ENCODE results near the gene PIKFYVE.
"Not testable (repeated sequence)": the region's sequence is repeated elsewhere in the genome, so short reads cannot be mapped to it uniquely, and the experiment has no call there.

Gene PIKFYVE

DNA sequence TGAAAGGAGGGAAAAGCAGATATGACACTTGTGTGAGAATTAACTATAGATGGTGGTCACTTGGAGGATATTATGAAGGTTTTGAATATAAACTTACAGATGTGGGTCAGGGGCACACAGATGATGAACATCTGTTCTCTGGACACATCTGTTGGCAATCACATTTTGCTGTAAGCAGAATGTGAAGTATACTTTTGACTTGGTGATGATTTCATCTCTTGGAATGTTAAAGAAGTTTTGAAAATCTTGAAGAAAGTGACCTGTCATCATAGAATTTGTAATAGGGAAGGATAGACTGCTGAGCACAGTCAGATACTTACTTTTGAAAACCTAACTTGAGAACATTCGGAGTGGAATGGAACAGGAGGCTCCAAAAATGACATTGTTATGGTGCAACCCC lies 40.2 kb downstream of the PIKFYVE start:
- no peak for DNase-seq

DNA sequence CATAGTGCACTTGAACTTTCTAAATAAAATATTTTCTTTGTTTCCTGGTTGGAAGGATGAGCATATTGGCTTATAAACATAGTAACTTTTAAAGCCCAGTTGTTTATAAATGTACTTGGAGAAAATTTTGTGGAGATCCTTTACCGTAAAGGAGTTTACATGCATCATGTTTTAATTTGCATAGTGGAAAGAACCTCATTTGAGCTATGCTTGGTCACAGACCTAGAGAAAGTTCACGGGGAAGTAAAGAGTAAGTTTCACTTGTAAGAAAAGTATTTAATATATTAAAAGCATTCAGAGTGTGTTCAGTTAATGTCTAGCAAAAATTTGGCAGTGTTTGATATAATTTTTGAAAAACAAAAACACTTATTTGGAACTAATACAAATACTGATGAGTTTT lies 45.3 kb downstream of the PIKFYVE start:
- no peak for DNase-seq

DNA sequence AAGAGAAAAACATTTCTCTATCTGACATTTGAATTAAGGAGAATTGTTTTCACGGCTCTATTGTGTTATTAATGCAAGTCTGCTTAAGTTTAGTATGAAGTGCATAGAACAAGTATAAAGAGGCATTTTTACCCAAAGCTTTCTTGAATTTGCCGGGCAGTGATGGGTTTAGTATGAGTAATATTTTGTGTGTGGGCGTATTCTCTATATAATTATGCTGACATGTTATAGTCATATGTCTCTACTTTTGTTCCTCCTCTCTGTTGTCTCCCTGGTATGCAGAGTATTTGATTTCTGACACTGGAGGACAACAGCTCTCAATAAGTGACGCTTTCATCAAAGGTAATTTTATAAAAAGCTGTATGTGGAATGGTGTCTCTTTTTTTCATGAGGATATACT lies 45.9 kb downstream of the PIKFYVE start:
- DNase-seq = no peak

DNA sequence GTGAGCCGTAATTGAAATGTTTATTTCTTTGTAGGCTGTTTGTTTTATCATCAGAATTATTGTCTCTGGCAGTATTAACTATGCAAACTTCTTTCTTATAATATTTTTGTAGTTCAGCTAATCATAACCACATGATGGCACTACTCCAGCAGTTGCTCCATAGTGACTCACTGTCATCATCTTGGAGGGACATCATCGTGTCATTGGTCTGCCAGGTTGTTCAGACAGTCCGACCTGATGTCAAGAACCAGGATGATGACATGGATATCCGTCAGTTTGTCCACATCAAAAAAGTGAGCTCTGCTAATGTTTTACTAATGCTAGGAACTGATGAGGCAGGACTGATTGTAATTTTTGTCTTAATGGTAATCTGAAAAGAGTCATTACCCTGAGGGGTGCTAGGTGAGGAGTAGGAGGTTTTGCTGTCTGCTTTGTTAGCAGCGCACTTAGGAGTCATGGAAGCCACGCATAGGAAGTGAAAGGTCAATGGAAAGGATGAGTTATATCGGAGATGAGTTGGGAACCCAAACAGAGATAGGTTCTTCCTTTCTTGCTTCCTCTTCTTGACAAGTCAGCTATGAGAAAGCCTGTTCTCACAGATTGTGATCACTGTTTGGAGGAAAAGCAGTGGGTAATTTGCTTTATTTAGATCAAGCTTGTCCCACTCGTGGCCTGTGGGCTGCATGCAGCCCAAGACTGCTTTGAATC lies 49.2 kb downstream of the PIKFYVE start:
- DNase-seq = no peak

DNA sequence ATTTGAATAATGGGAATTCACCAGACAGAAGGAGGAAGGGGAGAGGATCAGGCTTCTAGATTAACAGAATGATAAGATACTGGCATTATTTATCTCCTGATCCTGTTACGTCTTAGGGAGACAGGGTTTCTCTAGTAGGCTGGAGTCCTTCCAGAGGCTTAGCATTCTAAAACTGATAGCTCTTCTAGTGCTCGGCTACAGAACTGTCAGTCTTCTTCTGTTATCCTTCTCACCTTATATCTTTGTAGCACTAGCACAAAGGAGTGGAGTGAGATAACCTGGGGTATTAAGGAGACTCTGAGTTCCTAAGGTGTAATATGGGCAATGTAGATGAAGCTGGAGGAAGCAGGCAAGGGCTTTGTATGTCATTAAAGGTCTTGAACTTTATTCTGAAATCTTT lies 52.1 kb downstream of the PIKFYVE start:
- DNase-seq = no peak

- DNase-seq = no peak
Observed at GRCh38 chr2:208319391-208319790, 53.3 kb downstream of the PIKFYVE start.

GRCh38 chr2:208320686-208321085 lies 54.6 kb downstream of the PIKFYVE start:
- no peak for DNase-seq

DNA sequence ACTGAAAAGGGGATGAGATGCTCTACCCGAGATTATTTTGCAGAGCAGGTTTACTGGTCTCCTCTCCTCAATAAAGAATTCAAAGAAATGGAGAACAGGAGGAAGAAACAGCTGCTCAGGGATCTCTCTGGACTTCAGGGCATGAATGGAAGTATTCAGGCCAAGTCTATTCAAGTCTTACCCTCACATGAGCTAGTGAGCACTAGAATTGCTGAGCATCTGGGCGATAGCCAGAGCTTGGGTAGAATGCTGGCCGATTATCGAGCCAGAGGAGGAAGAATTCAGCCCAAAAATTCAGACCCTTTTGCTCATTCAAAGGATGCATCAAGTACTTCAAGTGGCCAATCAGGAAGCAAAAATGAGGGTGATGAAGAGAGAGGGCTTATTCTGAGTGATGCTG lies 60.0 kb downstream of the PIKFYVE start:
- DNase-seq = no peak

DNA sequence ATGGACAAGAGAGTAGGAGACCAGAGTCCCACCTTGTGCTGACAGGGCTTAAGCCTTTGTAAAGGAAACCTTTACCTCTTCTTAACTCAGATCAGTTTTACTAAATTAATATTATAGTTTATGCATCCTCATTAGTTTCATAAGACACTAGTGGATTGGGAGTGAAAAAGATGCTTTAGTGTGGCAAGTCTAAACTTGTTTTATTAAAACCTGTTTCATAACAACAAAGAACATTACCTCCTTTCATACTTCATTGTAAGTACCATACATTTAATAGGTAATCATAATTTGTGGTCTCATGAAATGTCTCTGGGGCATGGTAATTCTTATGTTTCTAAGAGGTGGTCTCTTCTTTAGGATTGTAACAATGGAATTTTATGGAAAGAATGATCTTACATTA lies 63.4 kb downstream of the PIKFYVE start:
- DNase-seq = no peak

DNA sequence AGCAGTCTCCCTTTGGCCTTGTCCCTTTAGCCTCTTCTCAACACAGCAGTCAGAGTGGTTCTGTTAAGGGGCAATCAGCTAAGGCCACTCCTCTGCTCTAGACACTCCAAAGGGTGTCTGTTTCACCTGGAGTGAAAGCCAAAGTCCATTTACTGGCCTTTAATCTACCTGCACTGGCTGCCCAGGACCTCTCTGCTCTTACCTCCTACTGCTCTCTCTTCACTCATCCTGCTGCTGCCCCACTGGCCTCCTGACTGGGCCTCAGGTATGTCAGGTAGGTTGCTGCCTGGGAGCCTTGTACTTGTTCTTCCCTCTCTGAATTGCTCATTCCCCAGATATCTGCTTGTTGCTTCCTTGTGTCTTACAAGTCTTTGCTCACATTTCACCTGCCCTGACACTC lies 68.2 kb downstream of the PIKFYVE start:
- DNase-seq = no peak

- no peak for DNase-seq
Observed at GRCh38 chr2:208346756-208347155, 80.7 kb downstream of the PIKFYVE start.

DNA sequence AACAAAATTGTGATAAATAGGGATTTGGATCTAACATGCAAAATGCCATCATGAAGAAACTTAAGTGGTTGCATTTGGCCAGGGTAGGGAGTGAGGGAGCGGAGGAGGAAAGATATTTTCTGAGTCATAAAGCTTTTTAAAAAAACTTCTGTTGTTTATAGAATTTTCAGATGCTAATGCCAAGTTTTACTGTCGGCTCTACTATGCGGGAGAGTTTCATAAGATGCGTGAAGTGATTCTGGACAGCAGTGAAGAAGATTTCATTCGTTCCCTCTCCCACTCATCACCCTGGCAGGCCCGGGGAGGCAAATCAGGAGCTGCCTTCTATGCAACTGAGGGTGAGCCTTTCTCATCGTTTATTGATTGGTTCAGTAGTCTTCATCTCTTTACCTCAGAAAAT lies 84.6 kb downstream of the PIKFYVE start:
- DNase-seq = no peak

- no peak for DNase-seq
Observed at GRCh38 chr2:208352644-208353567, 86.9 kb downstream of the PIKFYVE start.

DNA sequence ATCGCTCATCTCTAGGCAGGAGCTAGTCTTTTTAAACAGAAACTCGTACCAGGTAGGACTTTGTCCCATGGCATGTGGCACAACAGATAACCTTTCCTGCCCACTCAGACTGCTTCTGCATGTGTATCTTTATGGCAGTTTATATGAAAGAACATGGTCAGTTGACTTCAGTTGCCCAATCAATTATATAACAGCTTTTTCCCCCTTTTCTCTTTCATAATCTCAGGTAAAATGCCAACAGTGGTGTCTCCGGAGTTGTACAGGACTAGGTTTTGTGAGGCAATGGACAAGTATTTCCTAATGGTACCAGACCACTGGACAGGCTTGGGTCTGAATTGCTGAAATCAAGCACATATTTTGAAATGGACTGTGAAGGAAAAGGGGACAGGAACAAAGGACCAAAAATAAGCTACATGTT lies 88.9 kb downstream of the PIKFYVE start:
- DNase-seq = no peak

GRCh38 chr2:208356420-208356819 lies 90.4 kb downstream of the PIKFYVE start:
- not testable (repeated sequence) for DNase-seq

- DNase-seq = no peak
Observed at GRCh38 chr2:208356846-208357574, 91.0 kb downstream of the PIKFYVE start.

GRCh38 chr2:208358758-208359631 lies 92.9 kb downstream of the PIKFYVE start:
- no peak for DNase-seq

GRCh38 chr2:208359632-208359986 lies 93.6 kb downstream of the PIKFYVE start:
- no peak for DNase-seq

- DNase-seq = no peak
Observed at GRCh38 chr2:208360259-208361076, 94.4 kb downstream of the PIKFYVE start.

DNA sequence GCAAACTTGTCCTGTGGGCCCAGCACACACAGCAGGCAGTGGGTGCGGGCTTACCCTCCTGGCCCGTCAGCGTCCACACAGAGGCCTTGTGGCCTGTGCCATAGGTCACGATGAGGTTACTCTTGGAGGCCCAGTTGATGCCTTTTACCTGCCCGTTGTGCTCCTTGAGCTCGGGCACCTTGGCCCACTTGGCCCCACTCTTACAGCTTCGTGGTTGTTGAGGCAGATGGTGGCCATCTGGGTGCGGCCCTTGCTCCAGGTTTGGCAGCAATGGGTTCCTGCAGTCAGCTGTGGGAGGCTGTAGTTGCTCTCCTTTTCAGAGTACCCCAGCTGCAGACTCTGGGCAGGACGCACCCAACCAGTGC lies 95.0 kb downstream of the PIKFYVE start:
- no peak for DNase-seq

DNA sequence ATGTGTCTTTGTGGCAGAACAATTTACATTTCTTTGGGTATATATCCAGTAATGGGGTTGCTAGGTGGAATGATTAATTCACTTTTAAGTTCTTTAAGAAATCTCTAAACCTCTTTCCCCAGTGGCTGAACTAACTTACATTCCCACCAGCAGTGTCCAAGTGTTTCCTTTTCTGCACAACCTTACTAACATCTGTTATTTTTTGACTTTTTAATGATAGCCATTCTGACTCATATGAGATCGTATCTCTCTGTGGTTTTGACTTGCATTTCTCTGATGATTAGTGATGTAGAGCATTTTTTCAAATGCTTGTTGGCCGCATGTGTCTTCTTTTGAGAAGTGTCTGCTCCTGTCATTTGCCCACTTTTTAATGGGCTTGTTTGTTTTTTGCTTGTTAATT lies 97.4 kb downstream of the PIKFYVE start:
- DNase-seq = no peak
